Motor neuron (in vitro differentiated cells): ENCODE data around the gene P2RY11. TPM values are rescaled to one million over a fixed set of nuclear protein-coding genes. Genes with fewer than 3 reads are reported as not detected.

Source experiments
- ATAC-seq, 8 experiments: fragments of 200-7000 bp; cut with Tn5 transposase; replicated peaks in 6 of 8; 2 replicates each; pipeline ENCODE4 v1.8.0; 2021; ENCODE audit warnings: mild to moderate bottlenecking in 8 of 8, moderate library complexity in 8 of 8
- H3K27ac ChIP-seq, 2 donors: fragments of 250-450 bp; sonication (Bioruptor Pico); 2 replicates each; pipeline ENCODE4 v1.9.0; 2021; ENCODE audit warnings: antibody characterized with exemption in 2 of 2, mild to moderate bottlenecking in 2 of 2, moderate library complexity in 1 of 2
- H3K4me1 ChIP-seq, 2 donors: fragments of 250-450 bp; sonication (Bioruptor Pico); replicated peaks in 1 of 2; 2 replicates each; pipeline ENCODE4 v1.6.1; 2021; ENCODE audit warnings: antibody characterized with exemption in 2 of 2, mild to moderate bottlenecking in 2 of 2, moderate library complexity in 1 of 2
- H3K4me3 ChIP-seq, 5 donors: fragments of 250-450 bp; sonication (Bioruptor Pico); 2 replicates each; pipeline ENCODE4 v1.9.0; 2021; ENCODE audit warnings: antibody characterized with exemption in 5 of 5, mild to moderate bottlenecking in 5 of 5, moderate library complexity in 4 of 5
- WGBS, 10 experiments: fragments of 450-650 bp; shearing (Covaris generic); methylation state at CpG; one replicate each; pipeline ENCODE4 v1.0.0; 2022; 5-methylcytosine and 5-hydroxymethylcytosine counted together
- in situ Hi-C, 9 experiments: fragments of 400-800 bp; cut with MboI; loops; one replicate each; pipeline ENCODE4 v1.15.0; 2021; ENCODE audit warnings: low sequenced_read_pairs in 9 of 9, low pct_unique_long_range_greater_than_20kb in 2 of 9; ENCODE audit not compliant: unreplicated experiment in 9 of 9
- total RNA-seq, 8 experiments: library from RNA; unstranded; fragments of 300-600 nt; gene quantifications; 2 replicates each; pipeline versions ENCODE4 v1.2.3 to v1.2.4, GENCODE V29; 2022

P2RY11 gene
- total RNA-seq, 8 experiments from 2014 or later = 2.1 to 12.2 (median 4.9) TPM

- in situ Hi-C loops = loop anchor here in 1 of 9 experiments (10.0 kb wide), 1 partner anchor 175 kb away; no protein-coding TSS in a partner anchor
- Histone ChIP-seq H3K27ac (no peak overlapping the region), H3K4me3 (no peak overlapping the region), H3K4me1 (peaks cover 2 to 6% of the 10 kb centered on the region in 2 donors)
- WGBS, 10 experiments = 20 to 90% (median 78%) methylated on average over 1 to 3 of the region's 5 CpGs; no CpG with 5 or more reads in 2 of the 10 experiments
- no peak for ATAC-seq
Observed at GRCh38 chr19:10100163-10100785, 11.2 kb upstream of the P2RY11 start.

- in situ Hi-C loops = loop anchor here in 1 of 9 experiments (10.0 kb wide), 1 partner anchor 178 kb away; no protein-coding TSS in a partner anchor
- no peak for ATAC-seq
Observed at GRCh38 chr19:10102787-10103236, 8.7 kb upstream of the P2RY11 start.

GRCh38 chr19:10104130-10104513 is 7.4 kb upstream of the P2RY11 start:
- H3K4me3 ChIP-seq = no peak overlapping the region
- no peak overlapping the region for H3K27ac ChIP-seq
- H3K4me1 ChIP-seq = peaks cover 4 to 7% of the 10 kb centered on the region in 2 donors
- in situ Hi-C loops = loop anchor here in 1 of 9 experiments (10.0 kb wide), 1 partner anchor 179 kb away; no protein-coding TSS in a partner anchor
- ATAC-seq = no peak

More at GRCh38 chr19:10102787-10103236, 8.7 kb upstream of the P2RY11 start:
- peaks cover 4 to 7% of the 10 kb centered on the region in 2 donors for H3K4me1 ChIP-seq
- no peak overlapping the region for H3K27ac ChIP-seq
- H3K4me3 ChIP-seq = no peak overlapping the region
- 67 to 100% (median 80%) methylated on average over 1 to 5 of the region's 7 CpGs; no CpG with 5 or more reads in 5 of the 10 experiments for WGBS, 10 experiments

GRCh38 chr19:10104665-10105508 is 6.6 kb upstream of the P2RY11 start:
- ATAC-seq = no peak
- in situ Hi-C loops = loop anchor here in 1 of 9 experiments (10.0 kb wide), 1 partner anchor 180 kb away; no protein-coding TSS in a partner anchor

GRCh38 chr19:10105509-10106099 is 5.9 kb upstream of the P2RY11 start:
- 0% methylated on average over 1 of the region's 16 CpGs; no CpG with 5 or more reads in 7 of the 10 experiments for WGBS, 10 experiments
- Histone ChIP-seq H3K4me1 (peaks cover 4 to 7% of the 10 kb centered on the region in 2 donors), H3K4me3 (peak overlapping the region in 4 of 5 donors; percentile 9 to 68 (median 11)), H3K27ac (no peak overlapping the region)
- in situ Hi-C loops = loop anchor here in 1 of 9 experiments (10.0 kb wide), 1 partner anchor 181 kb away; no protein-coding TSS in a partner anchor
- ATAC-seq = no peak

More at GRCh38 chr19:10104665-10105508, 6.6 kb upstream of the P2RY11 start:
- 37 to 100% (median 60%) methylated on average over 1 to 6 of the region's 15 CpGs; no CpG with 5 or more reads in 3 of the 10 experiments for WGBS, 10 experiments
- Histone ChIP-seq H3K4me3 (no peak overlapping the region), H3K27ac (no peak overlapping the region), H3K4me1 (peaks cover 4 to 7% of the 10 kb centered on the region in 2 donors)

- Histone ChIP-seq H3K4me1 (peaks cover 4 to 7% of the 10 kb centered on the region in 2 donors), H3K4me3 (peak within 1 kb of the TSS; percentile 68 to 89 (median 75)), H3K27ac (peak within 1 kb of the TSS; percentile 93 to 95)
- in situ Hi-C loops = loop anchor here in 1 of 9 experiments (10.0 kb wide), 1 partner anchor 182 kb away; no protein-coding TSS in a partner anchor
- 0 to 10% (median 0%) methylated on average over 1 to 11 of the region's 71 CpGs; no CpG with 5 or more reads in 4 of the 10 experiments for WGBS, 10 experiments
- peak; percentile 97 to 99 (median 98) for ATAC-seq
Observed at GRCh38 chr19:10106100-10106936, 5.2 kb upstream of the P2RY11 start, which contains the start of gene PPAN. Gene PPAN (plus strand): TSS chr19:10106362. CDS start chr19:10106395, 33 bp downstream.

- Histone ChIP-seq H3K4me1 (peaks cover 4 to 7% of the 10 kb centered on the region in 2 donors), H3K4me3 (peak overlapping the region; percentile 68 to 89 (median 75)), H3K27ac (peak overlapping the region in 1 of 2 donors; percentile 95)
- 0 to 100% (median 77%) methylated on average over 1 to 9 of the region's 10 CpGs for WGBS, 10 experiments
- ATAC-seq = no peak
- in situ Hi-C loops = loop anchor here in 1 of 9 experiments (10.0 kb wide), 1 partner anchor 182 kb away; no protein-coding TSS in a partner anchor
Observed at GRCh38 chr19:10107254-10107653, 4.2 kb upstream of the P2RY11 start.

GRCh38 chr19:10107817-10108367 is 3.6 kb upstream of the P2RY11 start:
- Histone ChIP-seq H3K4me3 (peak overlapping the region in 1 of 5 donors; percentile 89), H3K27ac (no peak overlapping the region), H3K4me1 (peaks cover 4 to 7% of the 10 kb centered on the region in 2 donors)
- ATAC-seq = no peak
- 100% methylated on average over 1 to 5 of the region's 14 CpGs; no CpG with 5 or more reads in 7 of the 10 experiments for WGBS, 10 experiments
- in situ Hi-C loops = loop anchor here in 1 of 9 experiments (10.0 kb wide), 1 partner anchor 183 kb away; no protein-coding TSS in a partner anchor

GRCh38 chr19:10109528-10109927 is 2.0 kb upstream of the P2RY11 start:
- H3K4me1 ChIP-seq = peaks cover 4 to 7% of the 10 kb centered on the region in 2 donors
- H3K27ac ChIP-seq = no peak overlapping the region
- WGBS, 10 experiments = 92% methylated on average over 5 of the region's 14 CpGs; no CpG with 5 or more reads in 9 of the 10 experiments
- no peak for ATAC-seq
- in situ Hi-C loops = loop anchor here in 1 of 9 experiments (10.0 kb wide), 1 partner anchor 185 kb away; no protein-coding TSS in a partner anchor
- no peak overlapping the region for H3K4me3 ChIP-seq

- H3K4me3 ChIP-seq = no peak overlapping the region
- H3K27ac ChIP-seq = no peak overlapping the region
- H3K4me1 ChIP-seq = peaks cover 4 to 7% of the 10 kb centered on the region in 2 donors
- in situ Hi-C loops = no loop called here
- WGBS, 10 experiments = 80 to 100% (median 94%) methylated on average over 1 to 11 of the region's 44 CpGs; no CpG with 5 or more reads in 6 of the 10 experiments
- ATAC-seq = no peak
Observed at GRCh38 chr19:10110076-10110971, 1.2 kb upstream of the P2RY11 start.

- H3K27ac ChIP-seq = no peak overlapping the region
- ATAC-seq = no peak
Observed at GRCh38 chr19:10110972-10111317, 548 bp upstream of the P2RY11 start.

More at GRCh38 chr19:10110972-10111317, 548 bp upstream of the P2RY11 start:
- in situ Hi-C loops = no loop called here
- Histone ChIP-seq H3K4me1 (peaks cover 4 to 5% of the 10 kb centered on the region in 2 donors), H3K4me3 (no peak overlapping the region)
- 92 to 100% (median 100%) methylated on average over 1 to 10 of the region's 19 CpGs; no CpG with 5 or more reads in 7 of the 10 experiments for WGBS, 10 experiments
